MCF 10A (cell line): ENCODE measurements around the gene ZNF552. TPM values are rescaled to one million over a fixed set of nuclear protein-coding genes. Genes with fewer than 3 reads are reported as not detected.
"Not testable (repeated sequence)": the region's sequence is repeated elsewhere in the genome, so short reads cannot be mapped to it uniquely, and the experiment has no call there.

Experiments used
- BruUV-seq: library from RNA; stranded (reverse); fragments of 400-500 nt; replicated peaks from 2 replicates; lab custom pipeline; 2021; lab: Mats Ljungman, UMichigan
- CTCF ChIA-PET: fragments of 300-600 bp; sonication (Branson Sonifier 250); formaldehyde crosslinking; extraction: SDS; loops from one replicate; lab custom pipeline; 2021; ENCODE audit warnings: antibody characterized with exemption, inconsistent platforms; lab: Yijun Ruan, JAX
- POLR2A ChIA-PET: fragments of 300-600, 350-650 bp; sonication (Branson Sonifier 250); formaldehyde crosslinking; extraction: SDS; loops from one replicate; lab custom pipeline; 2020; ENCODE audit warnings: antibody characterized with exemption, inconsistent platforms; lab: Yijun Ruan, JAX
- DNase-seq: peaks from one replicate; pipeline ENCODE4 v3.0.0-alpha.2; 2018; ENCODE audit not compliant: unreplicated experiment
- H3K27ac Mint-ChIP-seq: one replicate; pipeline ENCODE4 v1.8.0; 2022; ENCODE audit warnings: mild to moderate bottlenecking, low read depth, mixed read lengths; ENCODE audit not compliant: unreplicated experiment
- H3K27me3 Mint-ChIP-seq: one replicate; pipeline ENCODE4 v1.8.0; 2022; ENCODE audit warnings: mixed read lengths; ENCODE audit not compliant: insufficient read depth, unreplicated experiment
- H3K36me3 Mint-ChIP-seq: one replicate; pipeline ENCODE4 v1.8.0; 2022; ENCODE audit warnings: mild to moderate bottlenecking, moderate library complexity, mixed read lengths; ENCODE audit not compliant: insufficient read depth, unreplicated experiment
- H3K4me1 Mint-ChIP-seq: one replicate; pipeline ENCODE4 v1.8.0; 2022; ENCODE audit warnings: mixed read lengths; ENCODE audit not compliant: insufficient read depth, unreplicated experiment
- H3K4me3 Mint-ChIP-seq: one replicate; pipeline ENCODE4 v1.8.0; 2022; ENCODE audit warnings: mild to moderate bottlenecking, moderate library complexity, mixed read lengths; ENCODE audit not compliant: unreplicated experiment
- H3K9me3 Mint-ChIP-seq: one replicate; pipeline ENCODE4 v1.8.0; 2022; ENCODE audit warnings: mixed read lengths; ENCODE audit not compliant: unreplicated experiment
- intact Hi-C: fragments of 100-400 bp; cut with micrococcal nuclease; formaldehyde crosslinking; loops from 2 replicates; pipeline ENCODE4 v1.14.1; 2022
- total RNA-seq: library from RNA; stranded (reverse); gene quantifications from 2 replicates; pipeline ENCODE4 v1.2.3, GENCODE V29; 2022
- TF ChIP-seq, protein P1 (sequence below): fragments of 200-600 bp; IDR thresholded peaks from one replicate; pipeline ENCODE4 v1.8.0; 2022; ENCODE audit warnings: antibody characterized with exemption, mild to moderate bottlenecking; ENCODE audit not compliant: unreplicated experiment

Gene ZNF552
- total RNA-seq, 1 experiment from 2014 or later: 5.6 TPM

- H3K4me1 Mint-ChIP-seq: peaks cover 25% of the 10 kb centered on the region
- BruUV-seq: no TSS peak
- H3K36me3 Mint-ChIP-seq: peaks cover 31% of the 10 kb centered on the region
- TF ChIP-seq, protein P1, sequence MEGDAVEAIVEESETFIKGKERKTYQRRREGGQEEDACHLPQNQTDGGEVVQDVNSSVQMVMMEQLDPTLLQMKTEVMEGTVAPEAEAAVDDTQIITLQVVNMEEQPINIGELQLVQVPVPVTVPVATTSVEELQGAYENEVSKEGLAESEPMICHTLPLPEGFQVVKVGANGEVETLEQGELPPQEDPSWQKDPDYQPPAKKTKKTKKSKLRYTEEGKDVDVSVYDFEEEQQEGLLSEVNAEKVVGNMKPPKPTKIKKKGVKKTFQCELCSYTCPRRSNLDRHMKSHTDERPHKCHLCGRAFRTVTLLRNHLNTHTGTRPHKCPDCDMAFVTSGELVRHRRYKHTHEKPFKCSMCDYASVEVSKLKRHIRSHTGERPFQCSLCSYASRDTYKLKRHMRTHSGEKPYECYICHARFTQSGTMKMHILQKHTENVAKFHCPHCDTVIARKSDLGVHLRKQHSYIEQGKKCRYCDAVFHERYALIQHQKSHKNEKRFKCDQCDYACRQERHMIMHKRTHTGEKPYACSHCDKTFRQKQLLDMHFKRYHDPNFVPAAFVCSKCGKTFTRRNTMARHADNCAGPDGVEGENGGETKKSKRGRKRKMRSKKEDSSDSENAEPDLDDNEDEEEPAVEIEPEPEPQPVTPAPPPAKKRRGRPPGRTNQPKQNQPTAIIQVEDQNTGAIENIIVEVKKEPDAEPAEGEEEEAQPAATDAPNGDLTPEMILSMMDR: no peak
- H3K9me3 Mint-ChIP-seq: no peaks in the 10 kb centered on the region
- no peaks in the 10 kb centered on the region for H3K27me3 Mint-ChIP-seq
- intact Hi-C loops: loop anchor here (5.0 kb wide), 1 partner anchor 136 kb away; the partner anchor contains the start of gene ZNF551
- POLR2A ChIA-PET: interaction anchor here (0.5 kb wide), 1 partner anchor 590 kb away, joined by 3 read pairs; the partner anchor contains the start of gene ZNF584
- no peak overlapping the region for H3K27ac Mint-ChIP-seq
- CTCF ChIA-PET: no interaction called here
- peak overlapping the region; percentile 85 for H3K4me3 Mint-ChIP-seq
- no peak for DNase-seq
Measured at GRCh38 chr19:57817976-57818375, 3.3 kb upstream of the ZNF552 start.

DNA sequence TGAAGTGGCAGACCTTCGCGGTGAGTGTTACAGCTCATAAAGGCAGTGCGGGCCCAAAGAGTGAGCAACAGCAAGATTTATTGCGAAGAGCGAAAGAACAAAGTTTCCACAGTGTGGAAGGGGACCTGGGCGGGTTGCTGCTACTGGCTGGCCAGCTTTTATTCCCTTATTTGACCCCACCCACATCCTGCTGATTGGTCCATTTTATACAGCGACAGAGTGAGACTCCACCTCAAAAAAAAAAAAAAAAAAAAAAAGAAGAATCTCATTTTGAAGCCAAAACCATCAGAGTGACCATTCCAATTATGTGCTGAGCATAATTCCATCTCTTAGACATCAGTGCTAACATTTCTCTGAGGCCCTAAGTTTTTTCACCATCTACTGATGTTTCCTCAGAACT lies 1.9 kb upstream of the ZNF552 start:
- Mint-ChIP-seq H3K4me1 (peaks cover 19% of the 10 kb centered on the region), H3K4me3 (no peak overlapping the region), H3K36me3 (peaks cover 33% of the 10 kb centered on the region), H3K27ac (no peak overlapping the region), H3K9me3 (no peaks in the 10 kb centered on the region), H3K27me3 (no peaks in the 10 kb centered on the region)
- BruUV-seq: no TSS peak
- ChIA-PET POLR2A (no interaction called here), CTCF (no interaction called here)
- DNase-seq: no peak
- intact Hi-C loops: loop anchor here (5.0 kb wide), 1 partner anchor 134 kb away; the partner anchor contains the start of gene ZNF551
- TF ChIP-seq, protein P1: no peak

DNA sequence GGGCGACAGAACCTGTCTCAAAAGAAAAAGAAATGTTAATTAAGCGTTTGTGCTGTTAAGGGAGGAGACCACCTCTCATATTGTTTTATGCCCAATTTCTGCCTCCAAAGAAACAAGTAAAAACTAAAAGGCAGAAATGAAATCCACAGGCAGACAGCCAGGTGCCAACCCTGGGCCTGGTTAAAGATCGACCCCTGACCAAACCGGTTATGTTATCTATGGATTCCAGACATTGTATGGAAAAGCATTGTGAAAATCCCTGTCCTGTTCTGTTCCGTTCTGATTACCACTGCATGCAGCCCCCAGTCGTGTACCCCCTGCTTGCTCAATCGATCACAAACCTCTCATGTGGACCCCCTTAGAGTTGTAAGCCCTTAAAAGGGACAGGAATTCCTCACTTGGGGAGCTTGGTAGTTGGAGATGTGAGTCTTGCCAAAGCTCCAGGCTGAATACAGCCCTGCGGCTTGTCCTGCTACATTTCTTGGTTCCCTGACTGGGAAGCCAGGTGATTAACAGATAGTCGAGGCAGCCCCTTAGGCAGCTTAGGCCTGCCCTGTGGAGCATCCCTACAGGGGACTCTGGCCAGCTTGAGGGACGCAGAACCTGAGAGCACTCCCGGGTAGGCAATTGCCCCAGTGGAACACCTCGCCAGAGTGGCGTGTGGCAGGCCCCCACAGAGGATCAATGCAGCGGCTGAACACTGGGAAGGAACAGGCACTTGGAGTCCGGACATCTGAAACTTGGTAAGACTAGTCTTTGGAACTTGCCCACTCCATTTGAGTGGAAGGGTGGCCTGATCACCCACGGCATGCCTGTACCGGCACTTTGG lies 748 bp upstream of the ZNF552 start:
- no peaks in the 10 kb centered on the region for H3K27me3 Mint-ChIP-seq
- H3K4me3 Mint-ChIP-seq: peak overlapping the region; percentile 96
- POLR2A ChIA-PET: interaction anchor here (0.6 to 3.7 kb wide), 17 partner anchors 11 to 564 kb away, joined by 3 to 60 read pairs (median 4); partner anchors contain the start of genes ZNF211, ZNF530, ZNF548 and ZNF551
- H3K4me1 Mint-ChIP-seq: peaks cover 12% of the 10 kb centered on the region
- intact Hi-C loops: loop anchor here (5.0 kb wide), 1 partner anchor 133 kb away; the partner anchor contains the start of gene ZNF551
- peak overlapping the region; percentile 55 for H3K27ac Mint-ChIP-seq
- no TSS peak for BruUV-seq
- TF ChIP-seq, protein P1: no peak
- CTCF ChIA-PET: interaction anchor here (1.2 kb wide), 1 partner anchor 410 kb away, joined by 3 read pairs; no protein-coding TSS in a partner anchor
- no peaks in the 10 kb centered on the region for H3K9me3 Mint-ChIP-seq
- no peak for DNase-seq
- peaks cover 36% of the 10 kb centered on the region for H3K36me3 Mint-ChIP-seq

DNA sequence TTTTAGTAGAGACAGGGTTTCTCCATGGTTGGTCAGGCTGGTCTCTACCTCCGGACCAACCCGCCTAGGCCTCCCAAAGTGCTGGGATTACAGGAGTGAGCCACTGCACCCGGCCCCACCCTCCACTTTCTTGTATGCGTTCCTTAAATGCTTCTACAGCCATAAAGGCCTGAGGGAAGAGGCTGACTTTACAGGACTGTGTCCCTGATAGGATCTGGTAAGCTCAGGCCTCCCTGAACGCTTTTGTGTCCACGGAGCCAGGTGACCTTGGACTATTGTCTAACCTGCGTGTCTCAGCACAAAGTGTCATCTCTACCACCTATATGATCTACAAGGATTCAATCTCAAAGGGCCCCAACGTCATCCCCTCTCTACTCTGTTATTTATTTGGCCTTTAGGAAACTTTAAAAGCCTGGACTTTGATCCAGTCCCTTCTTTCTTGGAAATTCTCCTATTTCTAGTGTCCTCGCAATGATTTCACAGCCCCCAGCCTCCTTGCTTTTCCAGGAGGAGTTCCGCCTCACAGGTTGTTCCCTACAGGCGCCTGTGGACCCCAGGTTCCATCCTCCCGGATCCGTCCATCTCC lies 701 bp downstream of the ZNF552 start:
- POLR2A ChIA-PET: interaction anchor here (1.2 to 3.7 kb wide), 7 partner anchors 10 to 424 kb away, joined by 4 to 60 read pairs (median 6); partner anchors contain the start of genes ZNF211, ZNF548 and ZNF586
- Mint-ChIP-seq H3K9me3 (no peaks in the 10 kb centered on the region), H3K4me1 (peaks cover 10% of the 10 kb centered on the region), H3K27me3 (no peaks in the 10 kb centered on the region), H3K27ac (peak overlapping the region; percentile 55), H3K4me3 (peak overlapping the region; percentile 96), H3K36me3 (peaks cover 40% of the 10 kb centered on the region)
- DNase-seq: no peak
- BruUV-seq: no TSS peak
- TF ChIP-seq, protein P1: no peak
- intact Hi-C loops: no loop called here
- CTCF ChIA-PET: interaction anchor here (0.5 kb wide), 1 partner anchor 10 kb away, joined by 3 read pairs; no protein-coding TSS in a partner anchor

GRCh38 chr19:57812975-57813820 lies 1.5 kb downstream of the ZNF552 start:
- CTCF ChIA-PET, intact Hi-C loops, DNase-seq, H3K9me3 Mint-ChIP-seq, BruUV-seq, H3K27me3 Mint-ChIP-seq: not testable (repeated sequence)
- POLR2A ChIA-PET: interaction anchor here (1.9 to 3.7 kb wide), 5 partner anchors 9 to 423 kb away, joined by 5 to 60 read pairs (median 12); partner anchors contain the start of genes ZNF548 and ZNF586
- Mint-ChIP-seq H3K4me1 (peaks cover 10% of the 10 kb centered on the region), H3K36me3 (peaks cover 47% of the 10 kb centered on the region), H3K4me3 (peak overlapping the region; percentile 96), H3K27ac (peak overlapping the region; percentile 18)
